Smooth muscle cell (in vitro differentiated cells): ENCODE measurements around the gene LCE5A. TPM values are rescaled to one million over a fixed set of nuclear protein-coding genes. Genes with fewer than 3 reads are reported as not detected.

Experiments
- DNase-seq: peaks from one replicate; lab custom pipeline; 2025; ENCODE audit not compliant: unreplicated experiment; lab: John Stamatoyannopoulos, UW
- H2AFZ ChIP-seq: fragments of 200-600 bp; sonication (generic); 2 replicates; pipeline ENCODE4 v1.6.0; 2016; ENCODE audit warnings: antibody characterized with exemption, low read depth, mild to moderate bottlenecking
- H3F3A ChIP-seq: fragments of 200-600 bp; sonication (generic); 2 replicates; pipeline ENCODE4 v1.6.0; 2017; ENCODE audit warnings: antibody characterized with exemption, low read depth
- H3K27ac ChIP-seq: fragments of 200-600 bp; sonication (generic); 2 replicates; pipeline ENCODE4 v1.5.1; 2016; ENCODE audit warnings: low read depth, mild to moderate bottlenecking
- H3K27me3 ChIP-seq: fragments of 200-600 bp; sonication (generic); 2 replicates; pipeline ENCODE4 v1.6.1; 2016; ENCODE audit warnings: low read depth, mild to moderate bottlenecking
- H3K36me3 ChIP-seq: fragments of 200-600 bp; sonication (generic); 2 replicates; pipeline ENCODE4 v1.5.1; 2016; ENCODE audit warnings: low read depth
- H3K4me1 ChIP-seq: fragments of 200-600 bp; sonication (generic); 2 replicates; pipeline ENCODE4 v1.5.1; 2016; ENCODE audit warnings: low read depth
- H3K4me2 ChIP-seq: fragments of 200-600 bp; sonication (generic); 2 replicates; pipeline ENCODE4 v1.6.0; 2016; ENCODE audit warnings: mild to moderate bottlenecking
- H3K4me3 ChIP-seq: fragments of 200-600 bp; sonication (generic); 2 replicates; pipeline ENCODE4 v1.5.1; 2016; ENCODE audit warnings: mild to moderate bottlenecking
- H3K79me2 ChIP-seq: fragments of 200-600 bp; sonication (generic); 2 replicates; pipeline ENCODE4 v1.6.0; 2016; ENCODE audit warnings: low read depth, mild to moderate bottlenecking
- H3K9ac ChIP-seq: fragments of 200-600 bp; sonication (generic); 2 replicates; pipeline ENCODE4 v1.6.0; 2016; ENCODE audit warnings: low read depth
- H3K9me3 ChIP-seq: fragments of 200-600 bp; sonication (generic); replicated peaks from 2 replicates; pipeline ENCODE4 v1.5.1; 2016; ENCODE audit warnings: low read depth
- H4K20me1 ChIP-seq: fragments of 200-600 bp; sonication (generic); 2 replicates; pipeline ENCODE4 v1.6.0; 2016; ENCODE audit warnings: low read depth
- WGBS: methylation state at CpG from one replicate; pipeline ENCODE4 v1.1.7; 2016; ENCODE audit warnings: low lambda C conversion rate; 5-methylcytosine and 5-hydroxymethylcytosine counted together
- polyA plus RNA-seq: library from polyadenylated mRNA; unstranded; fragments of >200 nt; fragmentation: Nextera tagmentation; extraction: Ambion mirVana; gene quantifications from 2 replicates; pipeline ENCODE4 v1.2.1, GENCODE V29; 2016
- total RNA-seq: library from RNA; depleted of rRNA; stranded (reverse); fragments of >200 nt; gene quantifications from 2 replicates; pipeline ENCODE4 v1.2.3, GENCODE V29; 2014
- TF ChIP-seq, protein P1 (sequence below): fragments of 200-600 bp; sonication (generic); IDR thresholded peaks from 2 replicates; pipeline ENCODE4 v1.5.1; 2017; ENCODE audit warnings: borderline replicate concordance, mild to moderate bottlenecking, antibody characterized with exemption; ENCODE audit not compliant: insufficient read depth, poor library complexity, severe bottlenecking

The LCE5A gene
- total and polyA plus RNA-seq, 2 experiments from 2014 or later = not detected

DNA sequence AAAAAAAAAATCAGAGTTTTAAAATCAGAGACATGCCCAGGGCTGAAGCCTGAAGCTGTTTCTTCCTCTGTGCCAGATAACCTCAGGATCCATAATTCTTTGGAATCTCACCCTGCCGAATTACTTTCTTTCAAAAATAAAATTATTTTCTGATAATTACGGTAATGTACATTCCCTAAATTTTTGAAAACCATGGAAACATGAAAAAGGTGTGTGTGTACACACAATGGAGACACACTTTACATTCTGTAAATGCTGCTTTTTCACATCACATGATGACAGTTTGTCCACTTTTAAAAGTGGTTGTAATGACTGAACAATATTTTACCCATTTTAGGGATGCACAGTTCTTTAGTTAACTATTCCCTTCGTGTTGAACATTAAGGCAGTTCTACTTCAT, 25.2 kb downstream of the LCE5A start:
- WGBS = 59% methylated on average over 3 of the region's 3 CpGs
- Histone ChIP-seq H2AFZ (no peak overlapping the region), H3K9ac (no peak overlapping the region), H3K4me1 (no peaks in the 10 kb centered on the region), H3K27me3 (no peaks in the 10 kb centered on the region), H4K20me1 (no peaks in the 10 kb centered on the region), H3K27ac (no peak overlapping the region), H3K4me2 (no peak overlapping the region), H3K4me3 (no peak overlapping the region), H3K79me2 (no peaks in the 10 kb centered on the region), H3K9me3 (peaks cover 6% of the 10 kb centered on the region), H3K36me3 (no peaks in the 10 kb centered on the region), H3F3A (no peaks in the 10 kb centered on the region)
- no peak for DNase-seq
- TF ChIP-seq, protein P1, sequence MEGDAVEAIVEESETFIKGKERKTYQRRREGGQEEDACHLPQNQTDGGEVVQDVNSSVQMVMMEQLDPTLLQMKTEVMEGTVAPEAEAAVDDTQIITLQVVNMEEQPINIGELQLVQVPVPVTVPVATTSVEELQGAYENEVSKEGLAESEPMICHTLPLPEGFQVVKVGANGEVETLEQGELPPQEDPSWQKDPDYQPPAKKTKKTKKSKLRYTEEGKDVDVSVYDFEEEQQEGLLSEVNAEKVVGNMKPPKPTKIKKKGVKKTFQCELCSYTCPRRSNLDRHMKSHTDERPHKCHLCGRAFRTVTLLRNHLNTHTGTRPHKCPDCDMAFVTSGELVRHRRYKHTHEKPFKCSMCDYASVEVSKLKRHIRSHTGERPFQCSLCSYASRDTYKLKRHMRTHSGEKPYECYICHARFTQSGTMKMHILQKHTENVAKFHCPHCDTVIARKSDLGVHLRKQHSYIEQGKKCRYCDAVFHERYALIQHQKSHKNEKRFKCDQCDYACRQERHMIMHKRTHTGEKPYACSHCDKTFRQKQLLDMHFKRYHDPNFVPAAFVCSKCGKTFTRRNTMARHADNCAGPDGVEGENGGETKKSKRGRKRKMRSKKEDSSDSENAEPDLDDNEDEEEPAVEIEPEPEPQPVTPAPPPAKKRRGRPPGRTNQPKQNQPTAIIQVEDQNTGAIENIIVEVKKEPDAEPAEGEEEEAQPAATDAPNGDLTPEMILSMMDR = no peak

DNA sequence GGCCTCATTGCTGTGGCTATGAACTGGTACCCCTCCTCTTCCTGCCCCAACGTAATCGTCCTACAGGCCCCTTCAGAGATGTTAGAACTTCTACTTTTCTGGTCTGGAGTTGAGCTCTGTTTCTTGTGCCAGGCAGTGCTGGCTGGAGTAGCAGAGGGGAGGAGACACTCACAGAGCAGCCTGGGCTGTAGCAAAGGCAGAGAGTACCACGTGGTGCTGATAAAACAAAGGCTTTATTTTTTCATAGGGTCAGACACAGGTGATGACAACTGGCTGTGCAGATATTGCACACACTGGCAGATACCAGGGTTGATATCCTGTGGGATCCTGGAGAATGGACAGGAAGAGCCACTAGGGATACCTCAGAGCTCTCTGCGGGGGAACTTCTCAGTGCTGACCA, 26.9 kb downstream of the LCE5A start:
- H3K36me3 ChIP-seq = no peaks in the 10 kb centered on the region
- H3K4me1 ChIP-seq = no peaks in the 10 kb centered on the region
- TF ChIP-seq, protein P1 = no peak
- H3K9me3 ChIP-seq = peaks cover 6% of the 10 kb centered on the region
- H2AFZ ChIP-seq = no peak overlapping the region
- H3K27ac ChIP-seq = no peak overlapping the region
- 34% methylated on average over 4 of the region's 4 CpGs for WGBS
- H3K79me2 ChIP-seq = no peaks in the 10 kb centered on the region
- no peak for DNase-seq
- no peak overlapping the region for H3K4me3 ChIP-seq
- H3K27me3 ChIP-seq = no peaks in the 10 kb centered on the region
- no peaks in the 10 kb centered on the region for H3F3A ChIP-seq
- H3K4me2 ChIP-seq = no peak overlapping the region
- no peaks in the 10 kb centered on the region for H4K20me1 ChIP-seq
- no peak overlapping the region for H3K9ac ChIP-seq

DNA sequence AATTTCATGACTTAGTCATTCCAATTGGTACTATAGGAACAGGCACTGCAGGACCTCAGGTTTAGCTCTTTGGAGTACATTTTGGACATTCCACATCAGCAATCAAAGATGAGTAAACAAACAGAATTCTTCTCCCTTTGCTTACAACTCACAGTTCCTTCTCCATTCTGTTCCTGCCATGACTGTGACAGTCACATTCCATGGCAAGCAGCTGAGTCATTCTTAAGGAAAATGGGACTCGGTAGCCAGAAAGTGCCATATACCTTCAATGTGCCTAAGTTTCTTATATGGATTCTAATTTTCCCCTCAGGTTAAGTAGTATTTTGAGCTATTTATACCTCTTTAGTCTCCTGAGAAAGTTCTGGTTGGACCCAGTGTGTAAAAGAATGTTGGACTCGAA, 29.3 kb downstream of the LCE5A start:
- H2AFZ ChIP-seq = no peak overlapping the region
- H3K27ac ChIP-seq = no peak overlapping the region
- no peaks in the 10 kb centered on the region for H4K20me1 ChIP-seq
- no peak overlapping the region for H3K4me2 ChIP-seq
- no peak overlapping the region for H3K4me3 ChIP-seq
- no peak overlapping the region for H3K9ac ChIP-seq
- DNase-seq = no peak
- TF ChIP-seq, protein P1 = no peak
- H3K27me3 ChIP-seq = no peaks in the 10 kb centered on the region
- H3K79me2 ChIP-seq = no peaks in the 10 kb centered on the region
- H3K4me1 ChIP-seq = no peaks in the 10 kb centered on the region
- H3K36me3 ChIP-seq = no peaks in the 10 kb centered on the region
- no peaks in the 10 kb centered on the region for H3F3A ChIP-seq
- peaks cover 6% of the 10 kb centered on the region for H3K9me3 ChIP-seq
- WGBS = 50% methylated on average over 2 of the region's 2 CpGs

DNA sequence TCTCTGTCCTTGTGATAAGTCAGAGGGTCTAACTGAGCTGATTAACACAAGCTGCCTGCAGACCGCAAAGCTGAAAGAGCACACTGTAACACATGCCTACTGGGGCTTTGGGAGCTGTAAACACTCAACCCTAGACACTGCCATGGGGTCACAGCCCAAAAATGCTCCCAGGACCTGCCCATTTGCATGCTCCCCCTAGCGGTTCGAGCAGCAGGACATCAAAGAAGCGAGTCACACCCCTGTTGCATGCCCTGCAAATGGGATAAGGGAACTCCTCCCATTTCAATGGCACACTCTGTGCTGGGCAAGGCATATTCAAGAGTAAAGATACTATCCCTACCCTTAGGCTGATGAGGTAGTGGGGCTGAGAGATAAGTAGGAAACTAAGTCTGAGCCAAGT, 33.2 kb downstream of the LCE5A start:
- Histone ChIP-seq H3K4me1 (no peaks in the 10 kb centered on the region), H4K20me1 (no peaks in the 10 kb centered on the region), H3K79me2 (no peaks in the 10 kb centered on the region), H3K4me3 (no peak overlapping the region), H3K4me2 (no peak overlapping the region), H2AFZ (no peak overlapping the region), H3K9ac (no peak overlapping the region), H3K9me3 (no peaks in the 10 kb centered on the region), H3F3A (no peaks in the 10 kb centered on the region), H3K27me3 (no peaks in the 10 kb centered on the region), H3K36me3 (no peaks in the 10 kb centered on the region), H3K27ac (no peak overlapping the region)
- 66% methylated on average over 4 of the region's 4 CpGs for WGBS
- TF ChIP-seq, protein P1 = no peak
- no peak for DNase-seq
